CD4-positive, alpha-beta T cell (primary cell): ENCODE data around the gene C16orf86. TPM values are rescaled to one million over a fixed set of nuclear protein-coding genes. Genes with fewer than 3 reads are reported as not detected.

Source experiments
- ATAC-seq: fragments of 200-7000 bp; cut with Tn5 transposase; one replicate; pipeline ENCODE4 v1.10.0; 2022; ENCODE audit warnings: mild to moderate bottlenecking; ENCODE audit not compliant: poor library complexity
- CTCF ChIA-PET: fragments of 350-600 bp; sonication (Branson Sonifier 250); formaldehyde crosslinking; loops from one replicate; lab custom pipeline; 2021; ENCODE audit warnings: antibody characterized with exemption, inconsistent platforms; lab: Charles Lee
- POLR2A ChIA-PET: fragments of 350-600 bp; sonication (Branson Sonifier 250); formaldehyde crosslinking; loops from one replicate; lab custom pipeline; 2021; ENCODE audit warnings: antibody characterized with exemption, inconsistent platforms; lab: Charles Lee
- DNase-seq, 14 experiments: peaks; one replicate each; pipeline ENCODE4 v3.0.0-alpha.2; 2013 to 2020; ENCODE audit warnings: mixed read lengths in 2 of 14
- H3K27ac ChIP-seq, 2 donors: one replicate each; pipeline versions ENCODE4 v1.5.1 to v1.7.0; 2013; ENCODE audit warnings: low read length in 2 of 2, low read depth in 1 of 2, mild to moderate bottlenecking in 1 of 2
- H3K27me3 ChIP-seq, 2 experiments: 1 replicate in 1 of 2; 2 replicates in 1 of 2; pipeline versions ENCODE4 v1.6.1 to v1.7.0; 2013; ENCODE audit warnings: low read length in 2 of 2, control low read depth in 1 of 2, mild to moderate bottlenecking in 1 of 2, moderate library complexity in 1 of 2; ENCODE audit not compliant: insufficient read depth in 2 of 2, control insufficient read depth in 1 of 2
- H3K36me3 ChIP-seq: one replicate; pipeline ENCODE4 v1.6.1; 2013; ENCODE audit warnings: low read length, control low read depth; ENCODE audit not compliant: insufficient read depth
- H3K4me1 ChIP-seq: one replicate; pipeline ENCODE4 v1.6.1; 2013; ENCODE audit warnings: low read length, control low read depth; ENCODE audit not compliant: insufficient read depth
- H3K4me3 ChIP-seq: one replicate; pipeline ENCODE4 v1.5.1; 2013; ENCODE audit warnings: mild to moderate bottlenecking, low read length, moderate library complexity
- H3K9me3 ChIP-seq, 2 experiments: 1 replicate in 1 of 2; 2 replicates in 1 of 2; pipeline versions ENCODE4 v1.6.1 to v1.7.0; 2013; ENCODE audit warnings: low read length in 2 of 2, mild to moderate bottlenecking in 2 of 2, control low read depth in 1 of 2, moderate library complexity in 1 of 2; ENCODE audit not compliant: control insufficient read depth in 1 of 2, insufficient read depth in 1 of 2
- H3K27ac Mint-ChIP-seq: one replicate; pipeline ENCODE4 v1.8.0; 2020; ENCODE audit warnings: mixed read lengths
- H3K27me3 Mint-ChIP-seq: one replicate; pipeline ENCODE4 v1.8.0; 2021; ENCODE audit warnings: mixed read lengths
- H3K36me3 Mint-ChIP-seq: one replicate; pipeline ENCODE4 v1.8.0; 2021; ENCODE audit warnings: low read depth, mixed read lengths
- H3K4me1 Mint-ChIP-seq: one replicate; pipeline ENCODE4 v1.8.0; 2021; ENCODE audit warnings: low read depth, mixed read lengths
- H3K4me3 Mint-ChIP-seq: one replicate; pipeline ENCODE4 v1.8.0; 2020; ENCODE audit warnings: mild to moderate bottlenecking, mixed read lengths
- H3K9me3 Mint-ChIP-seq: one replicate; pipeline ENCODE4 v1.8.0; 2020; ENCODE audit warnings: mixed read lengths
- CTCF ChIP-seq: fragments of 200-600 bp; IDR thresholded peaks from one replicate; pipeline ENCODE4 v1.8.0; 2022; ENCODE audit warnings: antibody characterized with exemption, mild to moderate bottlenecking
- intact Hi-C, 2 experiments: fragments of 100-400 bp; cut with DNase I in 1 of 2; cut with micrococcal nuclease in 1 of 2; formaldehyde crosslinking; loops; one replicate each; pipeline versions ENCODE4 v1.15.1 to v1.9.0; 2023 to 2025; cut with DNase I, micrococcal nuclease
- total RNA-seq, 174 experiments: library from RNA in 2 of 174; stranded (reverse) in 2 of 174; gene quantifications; one replicate each; pipeline ENCODE4 v1.2.3 and lab custom pipeline; 2021 to 2026

The C16orf86 gene
- total RNA-seq, 2 experiments from 2014 or later, result 2.0 to 2.4 TPM

DNA sequence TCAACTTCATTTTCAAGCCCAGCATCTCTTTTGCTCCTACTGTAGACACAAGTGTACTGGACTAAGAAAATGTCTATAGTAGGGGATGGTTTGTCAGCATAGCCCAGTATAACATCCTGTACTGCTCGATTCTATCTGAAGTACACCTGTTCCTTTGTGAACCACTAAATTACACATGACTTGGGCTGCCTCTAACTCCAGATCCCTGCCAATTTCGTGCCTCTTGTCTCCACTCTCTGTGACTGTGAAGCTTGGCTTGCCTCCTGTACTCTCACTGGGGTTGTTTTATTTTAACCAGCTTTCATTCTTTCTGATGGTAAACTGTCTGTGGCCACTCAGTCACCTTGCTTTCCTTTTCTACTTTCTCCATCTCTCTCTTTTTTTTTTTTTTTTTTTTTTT is 28.0 kb downstream of the C16orf86 start:
- Mint-ChIP-seq H3K4me1 (peaks cover 13% of the 10 kb centered on the region), H3K36me3 (peaks cover 11% of the 10 kb centered on the region), H3K27ac (no peak overlapping the region), H3K9me3 (no peaks in the 10 kb centered on the region), H3K4me3 (no peak overlapping the region), H3K27me3 (no peaks in the 10 kb centered on the region)
- no peak overlapping the region for H3K4me3 ChIP-seq
- peaks cover 0 to 8% of the 10 kb centered on the region in 2 experiments for H3K9me3 ChIP-seq
- ATAC-seq (no peak), DNase-seq (no peak)
- no peak for TF ChIP-seq CTCF
- ChIA-PET POLR2A (no interaction called here), CTCF (interaction anchor here (0.6 kb wide), 1 partner anchor 21 kb away, joined by 4 read pairs; no protein-coding TSS in a partner anchor)
- H3K4me1 ChIP-seq, result no peaks in the 10 kb centered on the region
- no peaks in the 10 kb centered on the region for H3K27me3 ChIP-seq
- H3K36me3 ChIP-seq, result peaks cover 9% of the 10 kb centered on the region
- intact Hi-C loops, result no loop called here
- no peak overlapping the region for H3K27ac ChIP-seq

- H3K27ac ChIP-seq, result no peak overlapping the region
- no peak overlapping the region for H3K4me3 Mint-ChIP-seq
- ChIA-PET POLR2A (no interaction called here), CTCF (no interaction called here)
- H3K9me3 ChIP-seq, result peaks cover 0 to 13% of the 10 kb centered on the region in 2 experiments
- H3K9me3 Mint-ChIP-seq, result no peaks in the 10 kb centered on the region
- peaks cover 5% of the 10 kb centered on the region for H3K36me3 Mint-ChIP-seq
- H3K4me3 ChIP-seq, result no peak overlapping the region
- no peaks in the 10 kb centered on the region for H3K27me3 Mint-ChIP-seq
- H3K36me3 ChIP-seq, result peaks cover 6% of the 10 kb centered on the region
- ATAC-seq (no peak), DNase-seq (no peak)
- no peak overlapping the region for H3K27ac Mint-ChIP-seq
- no peak for TF ChIP-seq CTCF
- no peaks in the 10 kb centered on the region for H3K4me1 ChIP-seq
- intact Hi-C loops, result no loop called here
- H3K4me1 Mint-ChIP-seq, result peaks cover 15% of the 10 kb centered on the region
- H3K27me3 ChIP-seq, result no peaks in the 10 kb centered on the region
Measured at GRCh38 chr16:67697422-67698185, 31.0 kb downstream of the C16orf86 start.

GRCh38 chr16:67699265-67699664 is 32.7 kb downstream of the C16orf86 start:
- ATAC-seq (no peak), DNase-seq (no peak)
- ChIA-PET CTCF (no interaction called here), POLR2A (no interaction called here)
- Mint-ChIP-seq H3K27me3 (no peaks in the 10 kb centered on the region), H3K4me3 (no peak overlapping the region), H3K27ac (no peak overlapping the region), H3K9me3 (no peaks in the 10 kb centered on the region), H3K4me1 (peaks cover 26% of the 10 kb centered on the region), H3K36me3 (peaks cover 5% of the 10 kb centered on the region)
- peaks cover 12% of the 10 kb centered on the region for H3K4me1 ChIP-seq
- H3K36me3 ChIP-seq, result peaks cover 6% of the 10 kb centered on the region
- no peak overlapping the region for H3K27ac ChIP-seq
- no peak for TF ChIP-seq CTCF
- H3K9me3 ChIP-seq, result peaks cover 0 to 13% of the 10 kb centered on the region in 2 experiments
- no peak overlapping the region for H3K4me3 ChIP-seq
- no peaks in the 10 kb centered on the region for H3K27me3 ChIP-seq
- intact Hi-C loops, result no loop called here
